Neuron (in vitro differentiated cells): ENCODE results near the gene STYXL2.

Experiments
- H2AFZ ChIP-seq: one replicate; pipeline ENCODE4 v1.6.1; 2013; ENCODE audit warnings: low read depth, mild to moderate bottlenecking, inconsistent platforms, low read length, moderate library complexity
- H3K27me3 ChIP-seq: one replicate; pipeline ENCODE4 v1.6.1; 2013; ENCODE audit warnings: low read length; ENCODE audit not compliant: insufficient read depth
- H3K36me3 ChIP-seq: one replicate; pipeline ENCODE4 v1.6.1; 2013; ENCODE audit warnings: low read length; ENCODE audit not compliant: insufficient read depth
- H3K4me1 ChIP-seq: one replicate; pipeline ENCODE4 v1.6.1; 2013; ENCODE audit warnings: low read length; ENCODE audit not compliant: insufficient read depth
- H3K4me3 ChIP-seq: 2 replicates; pipeline ENCODE4 v1.5.1; 2013; ENCODE audit warnings: mild to moderate bottlenecking, low read length, moderate library complexity
- H3K9me3 ChIP-seq: one replicate; pipeline ENCODE4 v1.6.1; 2013; ENCODE audit warnings: low read length

STYXL2 gene

GRCh38 chr1:167120899-167121298 lies 27.0 kb downstream of the STYXL2 start:
- no peak overlapping the region for H2AFZ ChIP-seq
- H3K27me3 ChIP-seq: no peaks in the 10 kb centered on the region
- no peaks in the 10 kb centered on the region for H3K36me3 ChIP-seq
- H3K9me3 ChIP-seq: peaks cover 5% of the 10 kb centered on the region
- no peak overlapping the region for H3K4me3 ChIP-seq
- H3K4me1 ChIP-seq: no peaks in the 10 kb centered on the region

GRCh38 chr1:167121375-167122120 lies 27.7 kb downstream of the STYXL2 start:
- H3K9me3 ChIP-seq: peaks cover 5% of the 10 kb centered on the region
- no peaks in the 10 kb centered on the region for H3K36me3 ChIP-seq
- H2AFZ ChIP-seq: no peak overlapping the region
- H3K4me3 ChIP-seq: no peak overlapping the region
- no peaks in the 10 kb centered on the region for H3K27me3 ChIP-seq
- H3K4me1 ChIP-seq: no peaks in the 10 kb centered on the region

DNA sequence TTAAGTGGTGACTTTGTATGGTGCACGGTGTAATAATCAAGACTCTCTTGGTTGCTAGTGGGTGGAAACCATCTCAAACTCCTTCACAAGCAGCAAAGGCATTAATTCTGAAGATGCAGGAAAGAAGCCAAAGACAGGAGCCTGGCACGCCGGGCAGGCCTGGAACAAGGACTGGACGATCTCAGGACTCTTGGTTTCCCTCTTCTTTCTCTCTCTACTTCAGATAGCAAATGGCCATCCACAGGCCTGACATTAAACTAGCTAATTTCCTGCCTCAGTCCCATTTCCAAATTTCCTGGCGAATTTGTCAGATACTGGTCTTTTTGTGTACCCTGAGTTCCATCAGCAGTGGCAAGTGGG lies 28.2 kb downstream of the STYXL2 start:
- Histone ChIP-seq H2AFZ (no peak overlapping the region), H3K36me3 (no peaks in the 10 kb centered on the region), H3K27me3 (no peaks in the 10 kb centered on the region), H3K9me3 (peaks cover 7% of the 10 kb centered on the region), H3K4me1 (no peaks in the 10 kb centered on the region), H3K4me3 (no peak overlapping the region)

- Histone ChIP-seq H3K27me3 (no peaks in the 10 kb centered on the region), H3K4me1 (no peaks in the 10 kb centered on the region), H3K36me3 (no peaks in the 10 kb centered on the region), H2AFZ (no peak overlapping the region), H3K4me3 (no peak overlapping the region), H3K9me3 (peaks cover 10% of the 10 kb centered on the region)
These were observed 28.7 kb downstream of the STYXL2 start for GRCh38 chr1:167122568-167122967.

GRCh38 chr1:167126317-167126716 lies 32.4 kb downstream of the STYXL2 start:
- H2AFZ ChIP-seq: no peak overlapping the region
- no peaks in the 10 kb centered on the region for H3K27me3 ChIP-seq
- H3K4me3 ChIP-seq: no peak overlapping the region
- H3K9me3 ChIP-seq: peaks cover 11% of the 10 kb centered on the region
- no peaks in the 10 kb centered on the region for H3K4me1 ChIP-seq
- no peaks in the 10 kb centered on the region for H3K36me3 ChIP-seq

DNA sequence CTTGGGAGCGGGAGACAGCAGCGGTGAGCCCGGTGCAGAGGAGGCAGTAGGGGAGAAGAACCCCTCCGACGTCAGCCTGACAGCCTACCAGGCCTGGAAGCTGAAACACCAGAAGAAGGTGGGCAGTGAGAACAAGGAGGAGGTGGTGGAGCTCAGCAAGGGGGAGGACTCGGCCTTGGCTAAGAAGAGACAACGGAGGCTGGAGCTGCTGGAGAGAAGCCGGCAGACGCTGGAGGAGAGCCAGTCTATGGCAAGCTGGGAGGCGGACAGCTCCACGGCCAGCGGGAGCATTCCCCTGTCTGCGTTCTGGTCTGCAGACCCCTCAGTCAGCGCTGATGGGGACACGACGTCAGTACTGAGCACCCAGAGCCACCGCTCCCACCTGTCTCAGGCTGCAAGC lies 32.9 kb downstream of the STYXL2 start:
- Histone ChIP-seq H2AFZ (no peak overlapping the region), H3K36me3 (no peaks in the 10 kb centered on the region), H3K9me3 (peaks cover 7% of the 10 kb centered on the region), H3K4me1 (no peaks in the 10 kb centered on the region), H3K4me3 (no peak overlapping the region), H3K27me3 (no peaks in the 10 kb centered on the region)

DNA sequence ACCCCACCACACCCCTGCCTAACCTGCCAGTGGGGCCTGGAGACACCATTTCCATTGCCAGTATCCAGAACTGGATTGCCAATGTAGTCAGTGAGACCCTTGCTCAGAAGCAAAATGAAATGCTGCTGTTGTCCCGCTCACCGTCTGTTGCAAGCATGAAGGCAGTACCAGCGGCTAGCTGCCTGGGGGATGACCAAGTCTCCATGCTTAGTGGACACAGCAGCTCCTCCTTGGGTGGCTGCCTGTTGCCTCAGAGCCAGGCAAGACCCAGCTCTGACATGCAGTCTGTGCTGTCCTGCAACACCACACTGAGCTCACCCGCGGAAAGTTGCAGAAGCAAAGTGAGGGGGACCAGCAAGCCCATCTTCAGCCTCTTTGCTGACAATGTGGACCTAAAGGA lies 33.4 kb downstream of the STYXL2 start:
- no peaks in the 10 kb centered on the region for H3K27me3 ChIP-seq
- no peaks in the 10 kb centered on the region for H3K4me1 ChIP-seq
- H3K9me3 ChIP-seq: peaks cover 7% of the 10 kb centered on the region
- H2AFZ ChIP-seq: no peak overlapping the region
- H3K36me3 ChIP-seq: no peaks in the 10 kb centered on the region
- H3K4me3 ChIP-seq: no peak overlapping the region

DNA sequence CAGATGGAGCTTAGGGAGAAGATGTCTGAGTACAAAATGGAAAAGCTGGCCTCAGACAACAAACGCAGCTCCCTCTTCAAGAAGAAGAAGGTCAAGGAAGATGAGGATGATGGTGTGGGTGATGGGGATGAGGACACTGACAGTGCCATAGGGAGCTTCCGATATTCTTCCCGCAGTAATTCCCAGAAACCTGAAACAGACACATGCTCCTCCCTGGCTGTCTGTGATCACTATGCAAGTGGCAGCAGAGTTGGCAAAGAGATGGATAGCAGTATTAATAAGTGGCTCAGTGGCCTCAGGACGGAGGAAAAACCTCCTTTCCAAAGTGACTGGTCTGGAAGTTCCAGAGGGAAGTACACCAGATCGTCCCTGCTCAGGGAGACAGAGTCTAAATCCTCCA lies 33.8 kb downstream of the STYXL2 start:
- no peaks in the 10 kb centered on the region for H3K27me3 ChIP-seq
- H3K4me3 ChIP-seq: no peak overlapping the region
- H3K4me1 ChIP-seq: no peaks in the 10 kb centered on the region
- no peak overlapping the region for H2AFZ ChIP-seq
- peaks cover 7% of the 10 kb centered on the region for H3K9me3 ChIP-seq
- H3K36me3 ChIP-seq: no peaks in the 10 kb centered on the region

- no peak overlapping the region for H3K4me3 ChIP-seq
- no peaks in the 10 kb centered on the region for H3K4me1 ChIP-seq
- H3K9me3 ChIP-seq: peaks cover 7% of the 10 kb centered on the region
- H3K36me3 ChIP-seq: no peaks in the 10 kb centered on the region
- H2AFZ ChIP-seq: no peak overlapping the region
- H3K27me3 ChIP-seq: no peaks in the 10 kb centered on the region
These were observed 34.7 kb downstream of the STYXL2 start for GRCh38 chr1:167128261-167129227.

GRCh38 chr1:167130829-167131510 lies 37.1 kb downstream of the STYXL2 start:
- Histone ChIP-seq H3K9me3 (peaks cover 7% of the 10 kb centered on the region), H3K4me1 (peaks cover 4% of the 10 kb centered on the region), H3K27me3 (no peaks in the 10 kb centered on the region), H3K4me3 (no peak overlapping the region), H2AFZ (no peak overlapping the region), H3K36me3 (no peaks in the 10 kb centered on the region)

DNA sequence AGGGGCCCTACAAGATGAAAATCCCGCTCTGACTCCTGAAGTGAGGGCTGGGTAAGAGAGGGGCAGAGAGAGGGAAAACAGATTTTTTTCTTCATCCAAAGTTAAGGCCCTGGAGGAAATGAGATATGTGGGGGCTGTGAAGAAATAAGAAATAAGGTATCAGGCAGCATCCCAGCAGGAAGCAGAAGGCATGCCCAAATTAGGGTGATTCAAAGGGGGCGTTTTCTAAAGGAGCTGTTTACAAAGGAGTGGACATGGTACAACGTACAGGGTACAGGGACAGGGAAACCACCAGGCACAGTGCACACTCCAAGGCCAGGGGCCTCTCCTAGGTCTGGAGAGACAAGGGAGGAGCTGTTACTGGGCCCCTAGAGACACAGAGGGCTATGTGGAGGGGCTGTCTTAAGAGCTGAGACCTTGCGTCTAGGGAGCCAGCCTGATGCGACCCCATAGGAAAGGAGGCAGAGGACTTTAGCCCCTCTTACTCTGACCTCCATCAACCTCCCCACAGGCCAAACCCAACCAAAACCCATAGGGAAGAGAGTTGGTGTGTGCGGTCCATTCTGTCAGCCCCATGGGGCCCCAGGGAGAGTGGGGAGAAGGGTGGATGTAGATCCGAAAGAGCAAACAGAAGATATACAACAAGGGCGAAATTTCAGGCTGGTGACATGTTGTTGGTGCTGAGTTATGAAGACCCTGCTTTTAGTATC lies 38.6 kb downstream of the STYXL2 start:
- H3K4me3 ChIP-seq: no peak overlapping the region
- H3K27me3 ChIP-seq: no peaks in the 10 kb centered on the region
- peaks cover 19% of the 10 kb centered on the region for H3K4me1 ChIP-seq
- no peak overlapping the region for H2AFZ ChIP-seq
- H3K36me3 ChIP-seq: no peaks in the 10 kb centered on the region
- H3K9me3 ChIP-seq: peaks cover 2% of the 10 kb centered on the region

GRCh38 chr1:167135281-167135840 lies 41.5 kb downstream of the STYXL2 start:
- Histone ChIP-seq H3K9me3 (no peaks in the 10 kb centered on the region), H3K4me3 (no peak overlapping the region), H2AFZ (no peak overlapping the region), H3K36me3 (no peaks in the 10 kb centered on the region), H3K4me1 (peaks cover 29% of the 10 kb centered on the region), H3K27me3 (no peaks in the 10 kb centered on the region)
